HG03378 (cell line): ENCODE measurements around the gene CNPY1.
"Not testable (repeated sequence)": the region's sequence is repeated elsewhere in the genome, so short reads cannot be mapped to it uniquely, and the experiment has no call there.

Experiments
- ATAC-seq: cut with Tn5 transposase; IDR thresholded peaks from one replicate; pipeline ENCODE4 v1.9.1; 2021; ENCODE audit warnings: mild to moderate bottlenecking, moderate library complexity; ENCODE audit not compliant: unreplicated experiment

CNPY1 gene

DNA sequence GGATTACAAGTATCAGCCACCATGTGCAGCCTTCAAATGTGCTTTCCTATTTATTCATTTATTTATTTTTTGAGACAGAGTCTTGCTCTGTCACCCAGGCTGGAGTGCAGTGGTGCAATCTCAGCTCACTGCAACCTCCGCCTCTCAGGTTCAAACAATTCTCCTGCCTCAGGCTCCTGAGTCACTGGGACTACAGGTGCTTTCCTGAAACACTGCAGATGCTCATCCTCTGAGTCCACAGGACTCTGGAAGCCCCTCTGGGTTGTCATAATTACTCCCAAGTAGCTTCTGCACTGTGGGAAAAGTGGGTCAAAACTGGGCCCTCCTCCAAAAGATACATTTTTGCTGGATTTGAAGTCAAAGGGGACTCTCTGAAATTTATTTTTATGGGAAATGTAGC, at the start of gene CNPY1:
CNPY1 (minus strand) TSS at position 111 of the 400 bp plus-strand sequence. CDS start 630 bp downstream, outside the sequence.
- ATAC-seq, result not testable (repeated sequence)

DNA sequence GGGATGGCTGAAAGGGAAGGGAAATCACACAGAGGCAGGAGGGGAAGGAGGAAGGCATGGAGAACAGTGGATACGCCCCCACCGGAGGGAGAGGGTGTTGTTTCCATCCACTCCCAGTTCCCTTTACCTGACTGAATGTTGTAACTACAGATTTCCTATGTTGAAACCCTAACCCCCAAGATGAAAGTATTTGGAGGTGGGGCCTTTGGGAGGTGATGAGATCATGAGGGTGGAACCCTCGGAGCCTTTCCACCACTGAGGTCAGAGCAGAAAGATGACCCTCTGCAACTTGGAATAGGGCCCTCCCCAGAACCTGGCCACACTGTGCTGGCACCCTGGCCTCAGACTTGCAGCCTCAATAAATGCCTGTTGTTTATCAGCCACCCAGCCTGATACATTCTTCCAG, 48.6 kb upstream of the CNPY1 start:
- no peak for ATAC-seq

DNA sequence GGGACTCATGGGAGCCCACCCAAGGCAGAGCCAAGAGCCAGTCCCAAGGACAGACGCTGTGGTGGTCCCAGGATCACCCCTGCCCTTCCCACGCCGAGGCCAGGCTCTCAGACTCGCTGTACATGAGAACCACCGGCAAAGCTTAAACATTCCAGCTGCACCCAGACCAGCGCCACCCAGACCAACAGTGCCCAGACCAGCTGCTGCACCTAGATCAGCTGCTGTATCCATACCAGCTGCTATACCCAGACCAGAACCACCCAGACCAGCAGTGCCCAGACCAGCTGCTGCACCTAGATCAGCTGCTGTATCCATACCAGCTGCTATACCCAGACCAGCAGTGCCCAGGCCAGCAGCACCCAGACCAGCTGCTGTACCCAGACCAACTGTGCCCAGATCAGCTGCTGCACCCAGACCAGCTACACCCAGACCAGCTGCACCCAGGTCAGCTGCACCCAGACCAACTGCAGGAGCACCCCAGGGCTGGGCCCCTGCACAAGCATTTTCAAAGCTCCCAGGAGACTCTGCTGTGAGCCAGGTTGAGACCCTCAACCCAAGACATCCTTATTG, 47.9 kb upstream of the CNPY1 start:
- ATAC-seq, result no peak

DNA sequence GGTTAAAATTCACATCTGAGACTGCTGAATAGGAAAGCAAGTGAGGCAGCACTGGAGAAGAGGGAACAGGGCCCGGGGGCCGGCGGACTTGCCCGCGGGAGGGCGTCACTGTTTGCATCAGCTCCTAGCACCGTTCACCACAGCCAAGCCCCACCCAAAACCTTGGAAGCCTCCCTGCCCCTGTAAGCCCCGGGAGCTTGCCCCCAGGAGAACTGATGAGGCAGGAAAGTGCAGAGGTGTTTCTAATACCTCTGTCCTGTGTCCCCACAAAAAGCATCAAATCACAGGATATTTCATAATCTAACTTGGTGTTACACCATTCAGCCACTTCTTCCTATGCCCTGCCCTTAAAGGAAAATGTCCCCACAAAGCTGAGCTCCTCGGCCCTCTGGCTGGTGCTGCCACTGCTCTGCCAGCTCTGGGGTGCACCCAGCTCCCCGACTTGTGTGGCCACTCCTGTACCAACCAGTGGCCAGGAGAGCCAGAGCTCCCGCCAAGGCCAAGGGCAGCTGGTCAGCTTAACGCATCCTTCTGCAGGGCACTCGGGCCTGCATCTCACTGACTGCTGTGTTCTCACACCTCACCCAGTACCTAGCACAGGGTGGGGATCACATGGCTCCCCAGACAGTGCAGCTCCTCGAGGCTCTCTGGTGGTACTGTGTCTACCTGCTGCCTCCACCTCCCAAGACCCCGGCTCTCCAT, 47.3 kb upstream of the CNPY1 start:
- ATAC-seq, result no peak

DNA sequence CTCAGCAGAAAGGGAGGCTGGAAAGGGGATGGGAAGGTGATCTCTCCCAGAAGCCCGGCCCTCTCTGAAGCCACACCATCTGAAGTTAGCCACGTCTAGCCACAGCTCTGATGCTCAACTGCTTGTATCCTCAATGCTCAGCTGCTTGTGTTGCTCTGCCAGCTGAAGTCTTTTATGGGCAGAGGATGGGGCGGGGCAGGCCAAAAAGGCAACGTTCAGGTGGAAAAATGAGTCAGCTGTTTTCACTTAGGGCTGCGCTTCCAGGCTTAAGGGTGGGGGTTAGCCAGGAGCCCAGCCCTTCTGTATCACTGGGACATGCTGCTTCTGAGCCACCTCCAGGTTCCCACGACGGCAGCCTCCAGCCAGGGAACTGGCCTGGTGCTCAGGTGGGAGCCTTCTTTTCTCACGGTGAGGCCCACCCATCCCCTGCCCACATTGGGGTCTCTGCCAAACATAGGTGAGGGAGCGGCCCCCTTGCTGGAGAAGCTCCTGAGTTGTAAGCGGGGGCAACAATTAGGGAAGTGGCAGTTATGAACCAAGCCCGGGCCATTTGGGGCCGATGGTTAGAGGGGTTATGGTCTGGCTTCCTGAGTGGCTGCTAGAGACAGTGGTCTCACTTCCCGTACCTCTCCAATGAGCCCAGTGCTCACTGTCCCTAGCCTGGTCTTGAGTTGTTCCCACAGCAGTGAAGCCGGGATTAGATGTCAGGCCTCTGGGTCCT, 44.9 kb upstream of the CNPY1 start:
- no peak for ATAC-seq

DNA sequence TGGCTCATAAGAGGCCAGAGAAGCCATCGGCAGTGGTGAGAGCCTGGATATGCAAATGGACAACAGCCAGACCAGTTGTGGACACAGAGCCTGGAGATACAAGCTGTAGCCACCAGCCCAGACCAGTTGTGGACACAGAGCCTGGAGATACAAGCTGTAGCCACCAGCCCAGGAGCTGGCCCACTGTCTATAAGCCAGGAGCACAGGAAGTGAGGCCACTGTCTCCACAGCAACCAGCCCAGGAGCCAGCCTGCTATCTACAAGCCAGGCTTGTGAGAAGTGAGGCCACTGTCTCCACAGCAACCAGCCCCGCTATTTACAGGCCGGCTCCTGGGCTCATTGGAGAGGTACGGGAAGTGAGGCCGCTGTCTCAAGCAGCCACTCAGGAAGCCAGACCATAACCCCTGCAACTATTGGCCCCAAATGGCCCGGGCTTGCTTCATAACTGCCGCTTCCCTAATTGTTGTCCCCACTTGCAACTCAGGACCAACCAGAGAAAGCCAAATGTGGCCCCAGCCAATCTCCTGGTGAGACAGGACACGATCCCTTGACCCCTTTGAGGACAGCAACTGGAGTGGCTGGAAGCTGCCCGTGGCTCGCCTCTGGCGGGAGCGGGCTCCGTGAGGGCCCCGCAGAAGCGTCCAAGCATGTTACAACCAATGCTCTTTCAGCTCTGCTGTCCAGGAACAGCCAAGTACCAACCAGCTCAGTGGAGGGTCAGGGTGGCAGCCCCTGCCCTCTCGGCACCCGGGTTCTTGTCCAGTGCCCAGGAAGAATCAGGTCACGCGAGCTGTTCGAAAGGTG, 44.1 kb upstream of the CNPY1 start:
- no peak for ATAC-seq

DNA sequence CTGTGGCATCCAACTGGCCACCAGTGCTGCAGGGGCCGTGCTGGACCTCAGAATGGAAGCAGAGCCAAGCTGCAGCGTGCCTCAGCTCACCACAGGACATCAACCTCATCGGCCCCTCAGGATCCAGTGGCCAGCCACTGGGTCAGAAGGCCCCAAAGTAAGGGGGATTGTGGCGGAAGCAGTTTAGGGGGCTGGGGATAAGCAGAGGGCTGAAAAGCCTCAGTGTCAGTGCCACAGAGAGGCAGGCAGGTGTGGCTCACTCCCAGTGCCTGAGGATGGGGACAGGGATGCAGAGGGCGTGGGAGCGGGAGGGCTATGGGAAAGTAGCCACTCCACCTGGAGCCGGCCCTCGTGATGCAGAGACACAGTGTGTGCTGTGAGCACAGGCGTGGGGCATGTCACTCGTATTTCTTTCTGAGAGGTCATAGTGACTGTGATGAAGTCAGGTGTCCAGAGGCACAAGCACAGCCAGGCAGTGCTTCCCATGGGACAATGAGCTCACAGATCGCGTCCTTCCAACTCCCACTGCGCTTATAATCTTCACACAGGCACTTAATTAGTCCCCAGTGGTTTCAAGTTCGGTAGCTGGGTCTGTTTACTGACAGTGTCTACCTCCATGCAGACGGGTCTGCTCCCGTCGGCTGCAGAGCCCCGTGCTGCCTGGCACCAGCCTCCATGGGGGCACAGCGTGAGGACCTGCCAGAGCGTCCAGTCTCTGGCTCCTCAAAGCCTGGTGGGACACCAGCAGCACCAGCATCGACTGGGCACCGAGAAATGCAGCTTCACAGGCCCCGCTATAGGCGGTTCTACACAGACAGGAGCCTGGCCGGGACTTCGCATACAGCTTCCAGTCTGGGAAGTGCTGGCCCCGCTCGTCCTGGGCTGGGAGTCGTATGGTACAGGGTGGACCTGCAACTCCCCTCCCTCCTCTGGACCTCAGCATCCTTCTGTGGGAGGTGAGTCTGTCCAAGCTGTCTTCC, 42.9 kb upstream of the CNPY1 start:
- no peak for ATAC-seq

DNA sequence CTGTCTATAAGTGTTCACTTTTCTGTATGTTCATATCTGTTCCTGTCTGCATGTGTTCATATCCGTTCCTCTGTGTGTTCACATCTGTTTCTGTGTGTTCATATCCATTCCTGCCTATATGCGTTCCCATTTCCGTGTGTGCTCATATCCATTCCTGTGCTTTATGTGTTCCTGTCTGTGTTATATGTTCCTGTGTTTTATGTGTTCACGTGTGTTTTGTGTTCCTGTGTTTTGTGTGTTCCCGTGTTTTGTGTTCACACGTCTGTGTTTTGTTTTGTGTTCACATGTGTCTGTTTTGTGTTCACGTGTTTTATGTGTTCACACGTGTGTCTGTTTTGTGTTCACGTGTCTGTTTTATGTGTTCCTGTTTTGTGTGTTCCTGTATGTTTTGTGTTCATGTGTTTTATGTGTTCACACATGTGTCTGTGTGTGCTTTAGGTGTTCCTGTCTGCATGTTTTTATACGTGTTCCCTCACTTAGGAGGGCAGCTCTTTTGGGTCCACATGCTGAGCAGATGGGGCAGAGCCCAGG, 42.2 kb upstream of the CNPY1 start:
- no peak for ATAC-seq

DNA sequence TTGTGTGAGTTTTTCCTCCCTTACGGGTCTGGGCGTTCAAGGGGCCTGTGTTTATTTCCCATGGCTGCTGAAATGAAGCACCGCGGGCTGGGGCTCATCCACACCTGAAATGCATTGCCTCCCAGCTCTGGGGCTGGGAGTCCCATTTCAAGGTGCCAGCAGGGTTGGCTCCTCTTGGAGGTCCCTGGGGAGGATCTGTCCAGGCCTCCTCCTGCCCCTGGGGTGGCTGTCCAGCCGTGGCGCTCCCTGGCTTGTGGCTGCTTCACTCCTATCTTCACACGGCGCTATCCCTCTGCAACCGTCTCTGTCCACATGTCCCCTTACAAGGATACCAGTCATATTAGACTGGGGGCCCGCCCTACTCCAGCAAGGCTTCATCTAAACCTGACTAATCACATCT, 41.1 kb upstream of the CNPY1 start:
- no peak for ATAC-seq

DNA sequence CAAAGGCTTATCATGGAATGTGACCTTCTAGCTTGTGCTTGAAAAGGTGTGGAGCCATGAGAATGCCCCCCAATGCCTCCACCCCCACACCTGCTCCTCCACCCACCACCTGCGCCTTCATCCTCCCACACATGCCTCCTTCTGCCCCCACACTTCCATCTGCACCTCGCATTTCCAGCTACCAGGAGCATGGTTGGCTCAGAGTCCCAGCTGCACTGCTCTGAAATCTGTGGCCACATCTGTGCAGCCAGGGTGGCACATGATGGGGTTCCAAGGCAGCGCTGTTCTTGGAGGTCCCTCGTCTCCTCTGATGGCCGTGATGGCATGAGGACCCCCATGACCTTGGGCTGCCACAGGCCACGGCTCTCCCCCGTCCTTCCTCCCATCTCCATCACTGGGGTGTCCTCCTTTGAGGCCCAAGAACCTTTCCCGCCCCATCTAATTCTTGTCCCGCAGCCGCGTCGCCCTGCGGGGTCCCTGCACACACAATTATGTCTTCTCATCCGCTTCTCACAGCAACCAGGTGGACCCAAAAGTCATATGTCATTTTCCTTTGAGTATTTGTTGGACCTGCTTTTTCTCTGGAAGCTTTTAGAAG, 40.6 kb upstream of the CNPY1 start:
- ATAC-seq, result no peak

DNA sequence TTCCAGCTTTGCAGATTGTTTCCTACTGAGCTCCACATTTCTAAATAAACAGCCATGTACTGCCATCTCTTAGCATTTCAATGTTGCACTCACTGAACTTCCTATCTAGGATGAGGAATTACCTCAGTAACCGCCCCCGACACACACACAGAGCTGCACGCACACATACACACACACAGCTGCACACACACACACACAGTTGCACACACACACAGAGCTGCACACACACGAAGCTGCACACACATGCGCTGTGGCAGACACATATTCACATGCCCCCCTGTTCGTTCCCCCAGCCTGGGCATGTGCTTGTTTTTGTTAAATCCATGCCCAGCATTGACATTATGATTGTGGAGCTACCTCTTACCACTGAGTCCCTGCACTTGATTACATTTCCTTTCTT, 39.6 kb upstream of the CNPY1 start:
- ATAC-seq, result no peak

DNA sequence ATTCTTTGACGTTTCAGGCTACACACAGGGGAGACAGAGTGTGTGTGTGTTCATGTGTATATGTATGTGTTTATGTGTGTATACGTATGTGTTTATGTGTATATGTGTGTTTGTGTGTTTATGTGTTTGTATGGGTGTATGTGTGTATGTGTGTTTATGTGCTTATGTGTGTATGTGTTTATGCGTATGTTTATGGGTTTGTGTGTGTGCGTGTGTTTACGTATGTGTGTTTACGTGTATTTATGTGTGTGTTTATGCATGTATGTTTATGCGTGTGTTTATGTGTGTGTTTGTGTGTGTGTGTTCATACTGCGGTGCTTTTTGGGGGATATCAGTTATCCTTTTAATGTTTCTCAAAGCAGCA, 39.2 kb upstream of the CNPY1 start:
- ATAC-seq, result no peak

DNA sequence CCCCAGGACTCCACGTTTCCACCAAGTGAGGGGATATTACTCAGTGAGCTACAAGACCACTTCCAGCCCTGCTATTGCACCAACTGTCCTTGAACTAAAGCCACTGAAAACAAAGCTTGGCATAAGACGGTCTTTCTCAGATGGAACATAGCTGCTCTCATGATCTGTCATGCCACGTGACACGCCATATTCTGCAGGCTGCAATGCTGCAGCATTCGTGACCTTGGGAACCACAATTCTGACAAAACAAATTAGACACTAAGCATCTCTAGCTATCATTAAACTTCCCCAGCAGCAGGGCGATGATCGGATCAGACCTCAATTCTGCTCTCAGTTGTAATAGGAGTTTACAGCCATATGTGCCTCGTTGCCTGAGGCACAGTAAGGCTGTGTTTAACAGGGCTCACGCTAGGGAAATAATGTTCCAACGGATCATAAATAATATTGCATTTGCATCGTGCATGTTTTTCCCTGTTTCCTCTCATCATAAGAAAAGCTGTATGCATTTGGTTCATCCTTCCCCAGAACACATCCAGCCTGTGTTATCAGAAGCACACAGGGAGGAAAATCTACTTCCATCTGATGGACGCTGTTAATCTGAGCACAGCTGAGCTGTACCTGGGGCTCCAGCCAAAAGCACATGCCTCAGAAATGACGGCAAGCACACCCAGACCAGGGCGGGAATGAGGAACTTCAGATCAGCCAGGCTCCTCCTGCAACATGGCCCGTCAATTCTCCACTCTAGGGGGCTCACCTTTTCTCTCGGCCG, 38.6 kb upstream of the CNPY1 start:
- ATAC-seq, result no peak

DNA sequence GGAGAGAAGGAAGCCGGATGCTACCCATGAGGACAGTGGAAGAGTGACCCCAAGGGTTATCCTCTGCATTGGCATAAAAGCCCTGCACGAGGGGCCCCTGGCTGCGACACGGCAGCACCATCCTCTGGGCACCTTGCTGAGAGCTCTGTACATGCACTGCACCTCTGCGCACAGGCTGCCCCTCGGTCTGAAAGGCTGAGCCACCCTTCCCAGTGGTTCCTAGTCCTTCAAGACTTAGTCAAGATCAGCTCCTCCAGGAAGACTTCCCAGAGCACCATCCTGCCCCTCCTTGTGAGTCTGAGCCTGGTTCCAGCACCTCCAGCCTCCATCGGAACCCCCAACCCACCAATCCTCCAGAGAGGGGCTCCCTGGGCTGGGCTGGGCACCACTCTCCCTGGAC, 37.9 kb upstream of the CNPY1 start:
- ATAC-seq, result no peak

DNA sequence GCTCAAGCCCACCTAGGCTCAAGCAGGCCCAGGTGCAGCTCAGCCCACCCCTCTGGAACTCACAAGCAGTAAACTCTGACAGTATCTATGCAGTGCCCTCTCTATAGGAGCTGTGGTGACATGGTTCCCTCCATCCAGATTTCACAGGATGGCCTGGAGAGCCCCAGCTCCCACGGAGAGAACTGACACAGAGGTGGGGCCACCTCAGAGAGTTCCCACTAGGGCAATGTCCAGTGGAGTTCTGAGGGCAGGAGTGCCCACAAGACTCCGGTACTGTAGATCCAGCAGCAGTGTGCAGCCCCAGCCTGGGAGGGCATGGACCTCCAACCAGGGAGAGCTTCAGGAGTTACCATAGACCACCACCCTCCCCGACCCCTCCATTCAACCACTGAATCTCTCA, 37.3 kb upstream of the CNPY1 start:
- no peak for ATAC-seq

DNA sequence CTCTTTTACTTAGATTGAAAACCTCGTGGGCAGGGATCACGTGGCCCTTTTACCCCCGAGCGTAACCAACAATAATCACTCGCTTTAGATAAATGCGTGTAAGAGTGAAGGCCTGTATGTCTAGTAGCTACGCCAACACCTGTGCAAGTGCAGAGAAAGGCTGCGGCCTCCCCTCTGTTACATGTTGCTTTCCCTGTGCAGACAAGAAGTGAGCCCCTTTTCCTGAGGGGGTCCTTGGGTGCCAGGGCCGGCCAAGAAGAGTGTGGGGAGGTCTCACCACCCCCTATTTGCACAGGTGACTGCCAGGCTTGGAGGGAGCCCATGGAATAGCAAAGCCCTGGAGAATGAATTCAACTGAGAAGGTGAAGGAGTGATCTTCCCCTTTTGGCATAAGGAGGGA, 35.6 kb upstream of the CNPY1 start:
- ATAC-seq, result no peak

DNA sequence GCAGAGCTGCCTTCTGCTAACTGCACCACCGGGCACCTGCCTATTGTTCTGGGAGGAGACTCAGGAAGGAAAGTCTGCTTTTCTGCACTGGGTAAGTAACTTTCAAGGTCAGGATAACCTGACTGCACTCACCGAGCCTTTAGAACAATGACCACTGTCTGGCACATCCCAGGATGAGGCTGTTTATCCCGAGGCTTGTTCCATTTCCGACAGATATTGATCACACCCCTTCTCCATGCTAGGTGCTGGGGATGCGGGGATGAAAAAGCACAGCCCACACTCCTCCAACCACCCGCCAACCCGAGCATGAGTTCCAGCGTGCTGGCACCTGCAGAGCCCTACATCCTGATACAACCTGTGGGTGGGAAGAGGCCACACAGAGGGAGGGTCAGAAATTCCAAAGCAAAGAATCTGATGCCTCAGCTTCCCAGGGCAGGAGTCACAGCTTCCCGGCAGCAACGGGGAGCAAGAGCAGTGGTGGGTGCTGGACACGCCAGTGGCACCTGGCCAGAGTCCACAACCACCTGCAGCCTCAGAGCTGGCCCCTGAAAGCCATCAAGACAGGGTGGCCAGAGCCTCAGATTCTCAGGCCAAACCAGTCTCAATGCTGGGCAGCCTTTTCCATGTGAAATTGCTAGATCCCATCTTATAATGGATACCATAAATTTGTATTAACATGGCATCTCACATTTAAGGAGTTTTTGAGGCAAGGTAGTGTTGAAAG, 34.9 kb upstream of the CNPY1 start:
- no peak for ATAC-seq

DNA sequence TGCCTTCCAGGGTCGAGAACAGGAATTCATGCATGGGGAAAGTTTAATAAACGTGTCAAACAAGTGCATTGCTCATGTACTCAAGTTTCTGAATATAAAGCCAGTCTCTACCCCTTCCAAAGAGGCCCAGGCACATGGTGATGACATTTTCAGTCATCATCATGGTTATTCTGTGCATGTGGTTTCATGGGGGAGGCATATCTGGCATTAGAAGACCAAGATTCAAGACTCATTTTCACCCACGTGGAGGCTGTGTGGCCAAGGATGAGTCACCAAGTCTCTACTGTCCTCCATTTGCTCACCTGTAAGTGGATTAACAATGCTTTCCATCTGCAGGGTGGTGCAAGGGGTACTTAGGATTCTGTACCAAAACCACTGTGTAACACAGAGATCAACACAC, 34.0 kb upstream of the CNPY1 start:
- ATAC-seq, result no peak
